ENCODE results near the gene KRTAP4-7.
"Not testable (repeated sequence)": the region's sequence is repeated elsewhere in the genome, so short reads cannot be mapped to it uniquely, and the experiment has no call there.

Gene KRTAP4-7

DNA sequence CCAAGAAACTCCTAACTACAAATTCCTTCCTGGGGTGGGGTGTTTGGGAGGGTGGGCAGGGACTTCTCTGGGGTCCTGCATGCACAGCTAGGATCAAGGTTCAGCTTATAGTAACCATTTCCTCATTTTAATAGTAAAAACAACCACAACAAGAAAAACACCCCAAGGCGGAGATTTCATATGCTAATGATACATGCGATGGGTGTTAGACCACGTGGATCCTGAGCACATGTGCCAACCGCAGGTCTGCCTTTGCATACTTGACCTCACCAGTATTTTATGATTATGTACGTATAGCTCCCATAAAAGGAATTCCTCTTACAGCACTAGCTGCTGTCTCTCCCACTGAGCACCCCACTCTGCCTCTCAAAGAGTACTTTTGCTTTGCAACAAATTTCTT lies 32.3 kb downstream of the KRTAP4-7 start:
- TF ChIP-seq, protein P1, sequence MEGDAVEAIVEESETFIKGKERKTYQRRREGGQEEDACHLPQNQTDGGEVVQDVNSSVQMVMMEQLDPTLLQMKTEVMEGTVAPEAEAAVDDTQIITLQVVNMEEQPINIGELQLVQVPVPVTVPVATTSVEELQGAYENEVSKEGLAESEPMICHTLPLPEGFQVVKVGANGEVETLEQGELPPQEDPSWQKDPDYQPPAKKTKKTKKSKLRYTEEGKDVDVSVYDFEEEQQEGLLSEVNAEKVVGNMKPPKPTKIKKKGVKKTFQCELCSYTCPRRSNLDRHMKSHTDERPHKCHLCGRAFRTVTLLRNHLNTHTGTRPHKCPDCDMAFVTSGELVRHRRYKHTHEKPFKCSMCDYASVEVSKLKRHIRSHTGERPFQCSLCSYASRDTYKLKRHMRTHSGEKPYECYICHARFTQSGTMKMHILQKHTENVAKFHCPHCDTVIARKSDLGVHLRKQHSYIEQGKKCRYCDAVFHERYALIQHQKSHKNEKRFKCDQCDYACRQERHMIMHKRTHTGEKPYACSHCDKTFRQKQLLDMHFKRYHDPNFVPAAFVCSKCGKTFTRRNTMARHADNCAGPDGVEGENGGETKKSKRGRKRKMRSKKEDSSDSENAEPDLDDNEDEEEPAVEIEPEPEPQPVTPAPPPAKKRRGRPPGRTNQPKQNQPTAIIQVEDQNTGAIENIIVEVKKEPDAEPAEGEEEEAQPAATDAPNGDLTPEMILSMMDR (IDR thresholded peaks at IDR 0.05; ENCODE audit: low read length) = no peak
- no peak for TF ChIP-seq EZH2 (IDR thresholded peaks at IDR 0.05; ENCODE audit: borderline replicate concordance, low read length)
- H3K9me3 ChIP-seq (ENCODE audit: low read length) = no peaks in the 10 kb centered on the region
- H3K9ac ChIP-seq (ENCODE audit: low read length) = no peak overlapping the region
- no peaks in the 10 kb centered on the region for H3K9me2 ChIP-seq (ENCODE audit: low read depth, low read length)
- H3K4me2 ChIP-seq (ENCODE audit: low read length) = no peak overlapping the region
- H3F3A ChIP-seq (ENCODE audit: insufficient read depth, low read length) = no peaks in the 10 kb centered on the region
- H3K27me3 ChIP-seq (ENCODE audit: insufficient read depth, low read length) = no peaks in the 10 kb centered on the region
- H4K20me1 ChIP-seq (ENCODE audit: insufficient read depth, low read length) = no peaks in the 10 kb centered on the region
- H3K27ac ChIP-seq (ENCODE audit: low read depth, low read length, poor library complexity, severe bottlenecking) = no peak overlapping the region
- H3K79me2 ChIP-seq (ENCODE audit: insufficient read depth, low read length) = no peaks in the 10 kb centered on the region
- peaks cover 6% of the 10 kb centered on the region for H3K4me1 ChIP-seq (ENCODE audit: insufficient read depth, low read length, severe bottlenecking)
- H2AFZ ChIP-seq (ENCODE audit: low read length) = no peak overlapping the region
- H3K4me3 ChIP-seq (ENCODE audit: low read depth, low read length, poor library complexity, severe bottlenecking) = no peak overlapping the region
- H3K36me3 ChIP-seq (ENCODE audit: insufficient read depth, low read length) = no peaks in the 10 kb centered on the region

GRCh38 chr17:41117846-41118386 lies 34.0 kb downstream of the KRTAP4-7 start, which contains the start of gene KRTAP4-11:
KRTAP4-11 (minus strand) TSS chr17:41118373; CDS start chr17:41118315, 58 bp downstream.
- H4K20me1 ChIP-seq (ENCODE audit: insufficient read depth, low read length); H3F3A ChIP-seq (ENCODE audit: insufficient read depth, low read length); H3K79me2 ChIP-seq (ENCODE audit: insufficient read depth, low read length); H2AFZ ChIP-seq (ENCODE audit: low read length); H3K9ac ChIP-seq (ENCODE audit: low read length); H3K27me3 ChIP-seq (ENCODE audit: insufficient read depth, low read length); H3K4me2 ChIP-seq (ENCODE audit: low read length); H3K27ac ChIP-seq (ENCODE audit: low read depth, low read length, poor library complexity, severe bottlenecking); H3K4me3 ChIP-seq (ENCODE audit: low read depth, low read length, poor library complexity, severe bottlenecking); H3K36me3 ChIP-seq (ENCODE audit: insufficient read depth, low read length); H3K4me1 ChIP-seq (ENCODE audit: insufficient read depth, low read length, severe bottlenecking); H3K9me2 ChIP-seq (ENCODE audit: low read depth, low read length); H3K9me3 ChIP-seq (ENCODE audit: low read length): not testable (repeated sequence)

DNA sequence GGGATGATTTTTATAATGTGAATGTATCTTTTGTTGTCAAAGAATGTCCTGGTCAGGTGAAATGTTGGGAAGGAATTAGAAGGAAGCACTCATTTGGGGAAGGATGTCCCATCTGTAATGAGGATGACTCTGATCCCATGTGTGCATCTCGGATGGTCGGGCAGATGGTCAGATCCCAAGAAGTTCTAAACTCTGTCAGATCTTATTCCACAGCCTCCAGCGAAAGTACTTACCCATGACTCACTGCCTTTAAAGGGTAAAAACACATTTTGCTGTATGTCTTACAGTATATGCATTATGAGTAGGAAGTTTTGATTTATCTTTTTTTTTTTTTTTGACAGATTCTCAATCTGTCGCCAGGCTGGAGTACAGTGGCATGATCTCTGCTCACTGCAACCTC lies 34.8 kb downstream of the KRTAP4-7 start:
- Histone ChIP-seq H3K4me2 (ENCODE audit: low read length) (no peak overlapping the region), H2AFZ (ENCODE audit: low read length) (no peak overlapping the region), H3K27ac (ENCODE audit: low read depth, low read length, poor library complexity, severe bottlenecking) (no peak overlapping the region), H3K27me3 (ENCODE audit: insufficient read depth, low read length) (no peaks in the 10 kb centered on the region), H3K9me2 (ENCODE audit: low read depth, low read length) (no peaks in the 10 kb centered on the region), H3K9me3 (ENCODE audit: low read length) (no peaks in the 10 kb centered on the region), H3K4me1 (ENCODE audit: insufficient read depth, low read length, severe bottlenecking) (peaks cover 6% of the 10 kb centered on the region), H3K9ac (ENCODE audit: low read length) (no peak overlapping the region), H3K79me2 (ENCODE audit: insufficient read depth, low read length) (no peaks in the 10 kb centered on the region), H3K4me3 (ENCODE audit: low read depth, low read length, poor library complexity, severe bottlenecking) (no peak overlapping the region), H4K20me1 (ENCODE audit: insufficient read depth, low read length) (no peaks in the 10 kb centered on the region), H3K36me3 (ENCODE audit: insufficient read depth, low read length) (no peaks in the 10 kb centered on the region), H3F3A (ENCODE audit: insufficient read depth, low read length) (no peaks in the 10 kb centered on the region)
- TF ChIP-seq EZH2 (IDR thresholded peaks at IDR 0.05; ENCODE audit: borderline replicate concordance, low read length) = no peak
- TF ChIP-seq, protein P1 (IDR thresholded peaks at IDR 0.05; ENCODE audit: low read length) = no peak

DNA sequence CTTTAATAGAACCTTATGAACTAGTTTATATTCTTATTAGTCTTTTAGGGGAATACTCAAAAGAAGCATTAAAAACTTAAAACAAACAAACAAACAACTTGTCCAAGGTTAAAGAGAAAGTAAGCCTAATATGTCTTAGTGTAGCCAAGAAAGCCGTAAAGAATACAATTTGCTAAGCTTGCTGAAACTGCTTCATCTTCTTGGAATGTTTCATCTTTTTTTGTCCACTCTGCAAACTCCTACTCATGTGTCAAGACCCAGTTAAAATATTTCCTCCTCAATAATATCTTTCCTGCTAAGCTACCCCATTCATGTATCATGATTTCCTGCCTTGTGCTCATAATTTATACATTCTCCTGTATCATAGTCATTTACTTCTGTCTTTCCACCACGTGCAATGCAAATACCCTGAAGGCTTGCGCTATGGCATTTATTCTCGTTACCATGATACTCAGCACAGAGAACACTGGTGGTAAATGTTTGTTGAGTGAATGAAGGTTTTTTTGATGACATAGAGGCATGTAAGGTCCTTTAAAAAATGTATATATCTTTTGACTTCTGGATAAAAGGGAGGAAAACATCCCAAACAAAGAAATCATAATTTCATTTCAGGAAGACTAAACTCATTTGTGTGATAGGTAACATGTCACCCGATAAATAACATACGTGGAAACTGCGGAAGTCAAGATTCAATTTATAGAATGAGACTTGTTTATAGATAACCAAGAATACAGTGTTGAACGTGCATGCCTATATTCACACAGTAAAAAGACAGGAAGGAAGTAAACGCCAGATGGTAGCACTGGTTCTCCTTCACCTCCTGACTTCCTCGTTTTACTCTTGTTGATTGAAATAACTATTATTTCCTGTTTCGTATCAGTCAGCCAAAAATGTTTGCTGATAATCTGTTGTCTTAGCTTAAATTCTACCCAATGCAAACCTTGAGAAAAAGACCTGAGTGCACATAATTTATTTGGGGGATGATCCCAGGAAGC lies 36.0 kb downstream of the KRTAP4-7 start:
- not testable (repeated sequence) for H3K79me2 ChIP-seq (ENCODE audit: insufficient read depth, low read length); H3K9me3 ChIP-seq (ENCODE audit: low read length); H3K9me2 ChIP-seq (ENCODE audit: low read depth, low read length); H3K4me2 ChIP-seq (ENCODE audit: low read length); H3F3A ChIP-seq (ENCODE audit: insufficient read depth, low read length); H3K27ac ChIP-seq (ENCODE audit: low read depth, low read length, poor library complexity, severe bottlenecking); H3K27me3 ChIP-seq (ENCODE audit: insufficient read depth, low read length); H2AFZ ChIP-seq (ENCODE audit: low read length); H3K9ac ChIP-seq (ENCODE audit: low read length); H3K4me3 ChIP-seq (ENCODE audit: low read depth, low read length, poor library complexity, severe bottlenecking); H3K36me3 ChIP-seq (ENCODE audit: insufficient read depth, low read length); H4K20me1 ChIP-seq (ENCODE audit: insufficient read depth, low read length); H3K4me1 ChIP-seq (ENCODE audit: insufficient read depth, low read length, severe bottlenecking)
